Measurements from ENCODE around the gene ZNF75A.

ZNF75A gene

GRCh38 chr16:3274490-3274889 lies 30.8 kb upstream of the ZNF75A start:
- Histone ChIP-seq H3K4me1 (ENCODE audit: control insufficient read depth in 1 of 2, insufficient read depth in 2 of 2, low read length in 2 of 2) (no peaks in the 10 kb centered on the region), H3K27ac (ENCODE audit: low read length) (no peak overlapping the region), H3K4me3 (ENCODE audit: low read depth in 1 of 2, low read length in 2 of 2) (no peak overlapping the region), H3K9me3 (ENCODE audit: control insufficient read depth in 1 of 2, low read length in 2 of 2) (no peaks in the 10 kb centered on the region), H3K27me3 (ENCODE audit: low read depth, low read length) (no peaks in the 10 kb centered on the region), H3K36me3 (ENCODE audit: control insufficient read depth in 1 of 2, insufficient read depth in 2 of 2, low read length in 2 of 2) (no peaks in the 10 kb centered on the region)

GRCh38 chr16:3274947-3275346 lies 30.4 kb upstream of the ZNF75A start:
- no peaks in the 10 kb centered on the region for H3K4me1 ChIP-seq (ENCODE audit: control insufficient read depth in 1 of 2, insufficient read depth in 2 of 2, low read length in 2 of 2)

GRCh38 chr16:3276679-3277078 lies 28.6 kb upstream of the ZNF75A start:
- H3K9me3 ChIP-seq (ENCODE audit: control insufficient read depth in 1 of 2, low read length in 2 of 2): no peaks in the 10 kb centered on the region
- H3K27ac ChIP-seq (ENCODE audit: low read length): no peak overlapping the region
- no peaks in the 10 kb centered on the region for H3K4me1 ChIP-seq (ENCODE audit: control insufficient read depth in 1 of 2, insufficient read depth in 2 of 2, low read length in 2 of 2)
- H3K27me3 ChIP-seq (ENCODE audit: low read depth, low read length): no peaks in the 10 kb centered on the region
- H3K4me3 ChIP-seq (ENCODE audit: low read depth in 1 of 2, low read length in 2 of 2): no peak overlapping the region
- no peaks in the 10 kb centered on the region for H3K36me3 ChIP-seq (ENCODE audit: control insufficient read depth in 1 of 2, insufficient read depth in 2 of 2, low read length in 2 of 2)

More at GRCh38 chr16:3274947-3275346, 30.4 kb upstream of the ZNF75A start:
- H3K9me3 ChIP-seq (ENCODE audit: control insufficient read depth in 1 of 2, low read length in 2 of 2): no peaks in the 10 kb centered on the region
- H3K36me3 ChIP-seq (ENCODE audit: control insufficient read depth in 1 of 2, insufficient read depth in 2 of 2, low read length in 2 of 2): no peaks in the 10 kb centered on the region
- no peak overlapping the region for H3K4me3 ChIP-seq (ENCODE audit: low read depth in 1 of 2, low read length in 2 of 2)
- no peak overlapping the region for H3K27ac ChIP-seq (ENCODE audit: low read length)
- no peaks in the 10 kb centered on the region for H3K27me3 ChIP-seq (ENCODE audit: low read depth, low read length)

- H3K9me3 ChIP-seq (ENCODE audit: control insufficient read depth in 1 of 2, low read length in 2 of 2): peaks cover 0 to 9% of the 10 kb centered on the region in 2 donors
- no peak overlapping the region for H3K4me3 ChIP-seq (ENCODE audit: low read depth in 1 of 2, low read length in 2 of 2)
- no peak overlapping the region for H3K27ac ChIP-seq (ENCODE audit: low read length)
- H3K36me3 ChIP-seq (ENCODE audit: control insufficient read depth in 1 of 2, insufficient read depth in 2 of 2, low read length in 2 of 2): peaks cover 7 to 21% of the 10 kb centered on the region in 2 donors
- H3K27me3 ChIP-seq (ENCODE audit: low read depth, low read length): no peaks in the 10 kb centered on the region
- peaks cover 0 to 25% of the 10 kb centered on the region in 2 donors for H3K4me1 ChIP-seq (ENCODE audit: control insufficient read depth in 1 of 2, insufficient read depth in 2 of 2, low read length in 2 of 2)
Observed at GRCh38 chr16:3281222-3281820, 24.0 kb upstream of the ZNF75A start.

GRCh38 chr16:3282103-3282729 lies 23.1 kb upstream of the ZNF75A start:
- Histone ChIP-seq H3K4me1 (ENCODE audit: control insufficient read depth in 1 of 2, insufficient read depth in 2 of 2, low read length in 2 of 2) (peaks cover 0 to 25% of the 10 kb centered on the region in 2 donors), H3K27ac (ENCODE audit: low read length) (peak overlapping the region; percentile 97), H3K27me3 (ENCODE audit: low read depth, low read length) (no peaks in the 10 kb centered on the region), H3K36me3 (ENCODE audit: control insufficient read depth in 1 of 2, insufficient read depth in 2 of 2, low read length in 2 of 2) (peaks cover 12 to 30% of the 10 kb centered on the region in 2 donors), H3K9me3 (ENCODE audit: control insufficient read depth in 1 of 2, low read length in 2 of 2) (peaks cover 0 to 11% of the 10 kb centered on the region in 2 donors), H3K4me3 (ENCODE audit: low read depth in 1 of 2, low read length in 2 of 2) (peak overlapping the region; percentile 77 to 100)

GRCh38 chr16:3282730-3283542 lies 22.4 kb upstream of the ZNF75A start, which contains the start of gene ZNF263:
ZNF263 (plus strand) TSS chr16:3283491; CDS start chr16:3283819, 328 bp downstream.
- Histone ChIP-seq H3K9me3 (ENCODE audit: control insufficient read depth in 1 of 2, low read length in 2 of 2) (peaks cover 0 to 11% of the 10 kb centered on the region in 2 donors), H3K27me3 (ENCODE audit: low read depth, low read length) (no peaks in the 10 kb centered on the region), H3K4me3 (ENCODE audit: low read depth in 1 of 2, low read length in 2 of 2) (peak within 1 kb of the TSS; percentile 77 to 100), H3K4me1 (ENCODE audit: control insufficient read depth in 1 of 2, insufficient read depth in 2 of 2, low read length in 2 of 2) (peaks cover 0 to 25% of the 10 kb centered on the region in 2 donors), H3K27ac (ENCODE audit: low read length) (peak within 1 kb of the TSS; percentile 97), H3K36me3 (ENCODE audit: control insufficient read depth in 1 of 2, insufficient read depth in 2 of 2, low read length in 2 of 2) (peaks cover 12 to 37% of the 10 kb centered on the region in 2 donors)

- Histone ChIP-seq H3K36me3 (ENCODE audit: control insufficient read depth in 1 of 2, insufficient read depth in 2 of 2, low read length in 2 of 2) (peaks cover 17 to 45% of the 10 kb centered on the region in 2 donors), H3K27ac (ENCODE audit: low read length) (peak overlapping the region; percentile 97)
Observed at GRCh38 chr16:3283543-3284447, 21.5 kb upstream of the ZNF75A start.

GRCh38 chr16:3285131-3285530 lies 20.2 kb upstream of the ZNF75A start:
- Histone ChIP-seq H3K36me3 (ENCODE audit: control insufficient read depth in 1 of 2, insufficient read depth in 2 of 2, low read length in 2 of 2) (peaks cover 30 to 59% of the 10 kb centered on the region in 2 donors), H3K4me1 (ENCODE audit: control insufficient read depth in 1 of 2, insufficient read depth in 2 of 2, low read length in 2 of 2) (peaks cover 0 to 25% of the 10 kb centered on the region in 2 donors), H3K9me3 (ENCODE audit: control insufficient read depth in 1 of 2, low read length in 2 of 2) (peaks cover 14 to 31% of the 10 kb centered on the region in 2 donors), H3K27me3 (ENCODE audit: low read depth, low read length) (no peaks in the 10 kb centered on the region), H3K4me3 (ENCODE audit: low read depth in 1 of 2, low read length in 2 of 2) (peak overlapping the region; percentile 77 to 100), H3K27ac (ENCODE audit: low read length) (no peak overlapping the region)

More at GRCh38 chr16:3283543-3284447, 21.5 kb upstream of the ZNF75A start:
- peaks cover under 1 to 18% of the 10 kb centered on the region in 2 donors for H3K9me3 ChIP-seq (ENCODE audit: control insufficient read depth in 1 of 2, low read length in 2 of 2)
- H3K27me3 ChIP-seq (ENCODE audit: low read depth, low read length): no peaks in the 10 kb centered on the region
- peak overlapping the region; percentile 77 to 100 for H3K4me3 ChIP-seq (ENCODE audit: low read depth in 1 of 2, low read length in 2 of 2)
- H3K4me1 ChIP-seq (ENCODE audit: control insufficient read depth in 1 of 2, insufficient read depth in 2 of 2, low read length in 2 of 2): peaks cover 0 to 25% of the 10 kb centered on the region in 2 donors

GRCh38 chr16:3289998-3290673 lies 15.2 kb upstream of the ZNF75A start:
- peaks cover 58 to 82% of the 10 kb centered on the region in 2 donors for H3K36me3 ChIP-seq (ENCODE audit: control insufficient read depth in 1 of 2, insufficient read depth in 2 of 2, low read length in 2 of 2)
- H3K27ac ChIP-seq (ENCODE audit: low read length): no peak overlapping the region
- peaks cover 46 to 75% of the 10 kb centered on the region in 2 donors for H3K9me3 ChIP-seq (ENCODE audit: control insufficient read depth in 1 of 2, low read length in 2 of 2)
- H3K4me1 ChIP-seq (ENCODE audit: control insufficient read depth in 1 of 2, insufficient read depth in 2 of 2, low read length in 2 of 2): peaks cover 0 to 15% of the 10 kb centered on the region in 2 donors
- H3K27me3 ChIP-seq (ENCODE audit: low read depth, low read length): no peaks in the 10 kb centered on the region
- H3K4me3 ChIP-seq (ENCODE audit: low read depth in 1 of 2, low read length in 2 of 2): peak overlapping the region; percentile 40 to 56

GRCh38 chr16:3292604-3293003 lies 12.7 kb upstream of the ZNF75A start:
- peak overlapping the region in 1 of 2 donors; percentile 56 for H3K4me3 ChIP-seq (ENCODE audit: low read depth in 1 of 2, low read length in 2 of 2)
- H3K27me3 ChIP-seq (ENCODE audit: low read depth, low read length): no peaks in the 10 kb centered on the region
- H3K36me3 ChIP-seq (ENCODE audit: control insufficient read depth in 1 of 2, insufficient read depth in 2 of 2, low read length in 2 of 2): peaks cover 46 to 61% of the 10 kb centered on the region in 2 donors
- H3K9me3 ChIP-seq (ENCODE audit: control insufficient read depth in 1 of 2, low read length in 2 of 2): peaks cover 53 to 83% of the 10 kb centered on the region in 2 donors
- H3K27ac ChIP-seq (ENCODE audit: low read length): no peak overlapping the region
- H3K4me1 ChIP-seq (ENCODE audit: control insufficient read depth in 1 of 2, insufficient read depth in 2 of 2, low read length in 2 of 2): peaks cover 0 to 5% of the 10 kb centered on the region in 2 donors
